T-cell (primary cell): Measurements from ENCODE around the gene RAB31. TPM values are rescaled to one million over a fixed set of nuclear protein-coding genes. Genes with fewer than 3 reads are reported as not detected.

Source experiments
- ATAC-seq, 4 experiments: fragments of 200-7000 bp in 3 of 4; fragments of 150-1000 bp in 1 of 4; cut with Tn5 transposase; replicated peaks in 1 of 4; 1 replicate in 3 of 4; 2 replicates in 1 of 4; pipeline ENCODE4 v1.10.0; 2021; ENCODE audit warnings: moderate library complexity in 3 of 4, mild to moderate bottlenecking in 2 of 4, moderate number of reproducible peaks in 1 of 4
- CTCF ChIA-PET, 2 donors: fragments of 300-600 bp; sonication (Branson Sonifier 250); formaldehyde crosslinking; loops; one replicate each; lab custom pipeline; 2022; ENCODE audit warnings: antibody characterized with exemption in 2 of 2; lab: Charles Lee
- POLR2A ChIA-PET, 2 donors: fragments of 300-600 bp; sonication (Branson Sonifier 250); formaldehyde crosslinking; loops; one replicate each; lab custom pipeline; 2022; ENCODE audit warnings: antibody characterized with exemption in 2 of 2; lab: Charles Lee
- DNase-seq, 35 experiments: peaks; one replicate each; pipeline versions ENCODE4 v3.0.0 to v3.0.0-alpha.2; 2013 to 2023
- H3K27ac ChIP-seq: one replicate; pipeline ENCODE4 v1.5.1; 2013; ENCODE audit warnings: low read length
- H3K27me3 ChIP-seq, 2 experiments: replicated peaks in 1 of 2; 1 replicate in 1 of 2; 2 replicates in 1 of 2; pipeline versions ENCODE4 v1.6.1 to v1.7.0; 2013; ENCODE audit warnings: low read length in 1 of 2, mixed read lengths in 1 of 2; ENCODE audit not compliant: control insufficient read depth in 2 of 2, insufficient read depth in 2 of 2; ENCODE audit errors: extremely low read depth in 1 of 2
- H3K36me3 ChIP-seq, 2 donors: 1 replicate in 1 of 2; 2 replicates in 1 of 2; pipeline versions ENCODE4 v1.6.1 to v1.7.0; 2013; ENCODE audit warnings: low read length in 1 of 2; ENCODE audit not compliant: control insufficient read depth in 2 of 2, insufficient read depth in 1 of 2; ENCODE audit errors: extremely low read depth in 1 of 2
- H3K4me1 ChIP-seq, 2 experiments: 1 replicate in 1 of 2; 2 replicates in 1 of 2; pipeline versions ENCODE4 v1.6.1 to v1.7.0; 2013; ENCODE audit warnings: low read length in 2 of 2, mixed read lengths in 1 of 2; ENCODE audit not compliant: insufficient read depth in 2 of 2, control insufficient read depth in 1 of 2; ENCODE audit errors: extremely low read depth in 1 of 2
- H3K4me3 ChIP-seq, 2 donors: 1 replicate in 1 of 2; 2 replicates in 1 of 2; pipeline versions ENCODE4 v1.5.1 to v1.7.0; 2013; ENCODE audit warnings: mild to moderate bottlenecking in 2 of 2, low read length in 1 of 2, moderate library complexity in 1 of 2; ENCODE audit not compliant: control insufficient read depth in 1 of 2; ENCODE audit errors: extremely low read depth in 1 of 2
- H3K9me3 ChIP-seq: 2 replicates; pipeline ENCODE4 v1.7.0; 2013
- H3K27ac Mint-ChIP-seq, 2 donors: one replicate each; pipeline ENCODE4 v1.8.0; 2020 to 2021; ENCODE audit warnings: mild to moderate bottlenecking in 2 of 2, mixed read lengths in 2 of 2
- H3K27me3 Mint-ChIP-seq, 2 donors: one replicate each; pipeline ENCODE4 v1.8.0; 2021 to 2022; ENCODE audit warnings: mixed read lengths in 2 of 2
- H3K36me3 Mint-ChIP-seq: one replicate; pipeline ENCODE4 v1.8.0; 2021; ENCODE audit warnings: mixed read lengths
- H3K4me1 Mint-ChIP-seq, 3 donors: one replicate each; pipeline ENCODE4 v1.8.0; 2020 to 2022; ENCODE audit warnings: mixed read lengths in 3 of 3, mild to moderate bottlenecking in 1 of 3
- H3K4me3 Mint-ChIP-seq, 3 donors: one replicate each; pipeline ENCODE4 v1.8.0; 2020 to 2022; ENCODE audit warnings: mild to moderate bottlenecking in 3 of 3, mixed read lengths in 3 of 3, moderate library complexity in 3 of 3
- H3K9me3 Mint-ChIP-seq, 3 donors: one replicate each; pipeline ENCODE4 v1.8.0; 2020 to 2022; ENCODE audit warnings: mixed read lengths in 3 of 3
- WGBS: methylation state at CpG from one replicate; pipeline ENCODE4 v1.1.5; 2013; ENCODE audit warnings: missing lambda C conversion rate; ENCODE audit not compliant: insufficient coverage; 5-methylcytosine and 5-hydroxymethylcytosine counted together
- total RNA-seq, 35 experiments: library from RNA in 6 of 35; stranded (reverse) in 6 of 35; fragments of 120-200 nt in 1 of 35; gene quantifications; one replicate each; pipeline versions ENCODE4 v1.2.1 to v1.2.4 and lab custom pipeline; 2013 to 2026

Gene RAB31
- total RNA-seq, 5 donors from 2014 or later (not counting 1 experiment from before 2014, with no cell fraction given) = 0.60 to 2.0 (median 1.5) TPM

- H3K9me3 ChIP-seq = no peaks in the 10 kb centered on the region
- Mint-ChIP-seq H3K9me3 (no peaks in the 10 kb centered on the region), H3K27ac (no peak overlapping the region), H3K4me1 (no peaks in the 10 kb centered on the region), H3K4me3 (no peak overlapping the region), H3K36me3 (no peaks in the 10 kb centered on the region), H3K27me3 (peaks cover 14 to 20% of the 10 kb centered on the region in 2 donors)
- 85% methylated on average over 14 of the region's 18 CpGs for WGBS
- ATAC-seq = no peak
- POLR2A ChIA-PET = no interaction called here
- peaks cover 0 to 18% of the 10 kb centered on the region in 2 experiments for H3K27me3 ChIP-seq
- no peak for DNase-seq
- no peaks in the 10 kb centered on the region for H3K36me3 ChIP-seq
- no peak overlapping the region for H3K4me3 ChIP-seq
- CTCF ChIA-PET = no interaction called here
- H3K27ac ChIP-seq = no peak overlapping the region
- H3K4me1 ChIP-seq = no peaks in the 10 kb centered on the region
Measured at GRCh38 chr18:9757827-9758621, 49.9 kb downstream of the RAB31 start.

- POLR2A ChIA-PET = no interaction called here
- DNase-seq = peak in 3 of 35 experiments; percentile 14 to 24 (median 15)
- Mint-ChIP-seq H3K36me3 (no peaks in the 10 kb centered on the region), H3K27me3 (peaks cover 14 to 20% of the 10 kb centered on the region in 2 donors), H3K9me3 (no peaks in the 10 kb centered on the region), H3K4me3 (no peak overlapping the region), H3K27ac (no peak overlapping the region), H3K4me1 (no peaks in the 10 kb centered on the region)
- Histone ChIP-seq H3K4me1 (no peaks in the 10 kb centered on the region), H3K9me3 (no peaks in the 10 kb centered on the region), H3K27me3 (peaks cover 0 to 18% of the 10 kb centered on the region in 2 experiments), H3K4me3 (no peak overlapping the region), H3K36me3 (no peaks in the 10 kb centered on the region), H3K27ac (no peak overlapping the region)
- ATAC-seq = no peak
- 44% methylated on average over 8 of the region's 8 CpGs for whole genome bisulfite sequencing
- CTCF ChIA-PET = no interaction called here
Measured at GRCh38 chr18:9758624-9759075, 50.5 kb downstream of the RAB31 start.

GRCh38 chr18:9760641-9761040 lies 52.5 kb downstream of the RAB31 start:
- ATAC-seq (no peak), DNase-seq (no peak)
- Histone ChIP-seq H3K27me3 (peaks cover 0 to 18% of the 10 kb centered on the region in 2 experiments), H3K4me1 (no peaks in the 10 kb centered on the region), H3K4me3 (no peak overlapping the region), H3K9me3 (no peaks in the 10 kb centered on the region), H3K27ac (no peak overlapping the region), H3K36me3 (no peaks in the 10 kb centered on the region)
- WGBS = no CpG with 5 or more reads among the region's 6 CpGs
- ChIA-PET POLR2A (no interaction called here), CTCF (no interaction called here)
- H3K27ac Mint-ChIP-seq = no peak overlapping the region
- H3K27me3 Mint-ChIP-seq = peaks cover 14 to 21% of the 10 kb centered on the region in 2 donors
- no peaks in the 10 kb centered on the region for H3K36me3 Mint-ChIP-seq
- no peaks in the 10 kb centered on the region for H3K9me3 Mint-ChIP-seq
- H3K4me3 Mint-ChIP-seq = no peak overlapping the region
- H3K4me1 Mint-ChIP-seq = no peaks in the 10 kb centered on the region

- no peaks in the 10 kb centered on the region for H3K9me3 ChIP-seq
- Mint-ChIP-seq H3K9me3 (no peaks in the 10 kb centered on the region), H3K27ac (no peak overlapping the region), H3K4me3 (no peak overlapping the region), H3K36me3 (no peaks in the 10 kb centered on the region), H3K27me3 (peaks cover 10 to 18% of the 10 kb centered on the region in 2 donors), H3K4me1 (no peaks in the 10 kb centered on the region)
- no peak overlapping the region for H3K27ac ChIP-seq
- no peak for ATAC-seq
- 24% methylated on average over 3 of the region's 5 CpGs for WGBS
- DNase-seq = no peak
- H3K4me3 ChIP-seq = no peak overlapping the region
- POLR2A ChIA-PET = no interaction called here
- H3K36me3 ChIP-seq = no peaks in the 10 kb centered on the region
- CTCF ChIA-PET = no interaction called here
- no peaks in the 10 kb centered on the region for H3K4me1 ChIP-seq
- peaks cover 0 to 18% of the 10 kb centered on the region in 2 experiments for H3K27me3 ChIP-seq
Measured at GRCh38 chr18:9762526-9762925, 54.4 kb downstream of the RAB31 start.

- Mint-ChIP-seq H3K27ac (no peak overlapping the region), H3K9me3 (no peaks in the 10 kb centered on the region), H3K4me3 (no peak overlapping the region), H3K27me3 (peaks cover 10 to 14% of the 10 kb centered on the region in 2 donors), H3K4me1 (no peaks in the 10 kb centered on the region), H3K36me3 (no peaks in the 10 kb centered on the region)
- no peak overlapping the region for H3K4me3 ChIP-seq
- CTCF ChIA-PET = no interaction called here
- H3K9me3 ChIP-seq = no peaks in the 10 kb centered on the region
- peaks cover 0 to 13% of the 10 kb centered on the region in 2 experiments for H3K27me3 ChIP-seq
- no peak overlapping the region for H3K27ac ChIP-seq
- H3K36me3 ChIP-seq = no peaks in the 10 kb centered on the region
- DNase-seq (no peak), ATAC-seq (no peak)
- no peaks in the 10 kb centered on the region for H3K4me1 ChIP-seq
- no CpG with 5 or more reads among the region's 5 CpGs for WGBS
- POLR2A ChIA-PET = no interaction called here
Measured at GRCh38 chr18:9763157-9763556, 55.1 kb downstream of the RAB31 start.

GRCh38 chr18:9764011-9764481 lies 55.9 kb downstream of the RAB31 start:
- no peak overlapping the region for H3K27ac Mint-ChIP-seq
- WGBS = 83% methylated on average over 1 of the region's 7 CpGs
- peaks cover 0 to 8% of the 10 kb centered on the region in 2 experiments for H3K27me3 ChIP-seq
- no peaks in the 10 kb centered on the region for H3K9me3 ChIP-seq
- H3K27me3 Mint-ChIP-seq = peaks cover 3 to 6% of the 10 kb centered on the region in 2 donors
- no peak overlapping the region for H3K27ac ChIP-seq
- H3K4me3 Mint-ChIP-seq = no peak overlapping the region
- no peak overlapping the region for H3K4me3 ChIP-seq
- ATAC-seq (no peak), DNase-seq (no peak)
- no peaks in the 10 kb centered on the region for H3K36me3 Mint-ChIP-seq
- no peaks in the 10 kb centered on the region for H3K9me3 Mint-ChIP-seq
- H3K4me1 Mint-ChIP-seq = no peaks in the 10 kb centered on the region
- ChIA-PET POLR2A (no interaction called here), CTCF (no interaction called here)
- H3K36me3 ChIP-seq = no peaks in the 10 kb centered on the region
- H3K4me1 ChIP-seq = no peaks in the 10 kb centered on the region
